Heart right ventricle (tissue), 16 donors: ENCODE results near the gene CNTN4. TPM values are rescaled to one million over a fixed set of nuclear protein-coding genes. Genes with fewer than 3 reads are reported as not detected.

ENCODE experiments used
- ATAC-seq, 8 donors: fragments of 200-7000 bp; cut with Tn5 transposase; one replicate each; pipeline ENCODE4 v1.9.1; 2020; ENCODE audit warnings: mild to moderate bottlenecking in 8 of 8, moderate library complexity in 8 of 8, moderate number of reproducible peaks in 1 of 8
- DNase-seq, 2 donors: peaks; one replicate each; pipeline ENCODE4 v3.0.0-alpha.2; 2020
- H3K27ac ChIP-seq, 10 donors: fragments of 200-600 bp; sonication (generic) in 2 of 10; one replicate each; pipeline versions ENCODE4 v1.5.0 to v1.8.0; 2020 to 2022; ENCODE audit warnings: mild to moderate bottlenecking in 3 of 10
- H3K27me3 ChIP-seq, 7 donors: fragments of 200-600 bp; one replicate each; pipeline ENCODE4 v1.8.0; 2021 to 2022; ENCODE audit warnings: mild to moderate bottlenecking in 2 of 7
- H3K36me3 ChIP-seq, 9 donors: fragments of 200-600 bp; sonication (generic) in 1 of 9; one replicate each; pipeline versions ENCODE4 v1.5.0 to v1.8.0; 2020 to 2022; ENCODE audit warnings: mild to moderate bottlenecking in 2 of 9
- H3K4me1 ChIP-seq, 9 donors: fragments of 200-600 bp; sonication (generic) in 1 of 9; one replicate each; pipeline versions ENCODE4 v1.5.0 to v1.8.0; 2020 to 2022; ENCODE audit warnings: mild to moderate bottlenecking in 4 of 9
- H3K4me3 ChIP-seq, 10 donors: fragments of 200-600 bp; sonication (generic) in 2 of 10; one replicate each; pipeline versions ENCODE4 v1.5.0 to v1.8.0; 2020 to 2022; ENCODE audit warnings: mild to moderate bottlenecking in 7 of 10, moderate library complexity in 2 of 10
- H3K9me3 ChIP-seq, 11 donors: fragments of 200-600 bp in 10 of 11; sonication (generic) in 2 of 11; one replicate each; pipeline versions ENCODE4 v1.5.0 to v1.8.0; 2013 to 2022; ENCODE audit warnings: mild to moderate bottlenecking in 2 of 11, control low read depth in 1 of 11, moderate library complexity in 1 of 11
- CTCF ChIP-seq, 9 donors: fragments of 200-600 bp; sonication (generic) in 2 of 9; IDR thresholded peaks; one replicate each; pipeline versions ENCODE4 v1.5.0 to v1.8.0; 2021 to 2022; ENCODE audit warnings: antibody characterized with exemption in 9 of 9, mild to moderate bottlenecking in 5 of 9, moderate library complexity in 1 of 9
- WGBS, 2 donors: extraction: QIAGEN DNeasy Blood & Tissue Kit; methylation state at CpG; one replicate each; pipeline ENCODE4 v1.1.7; 2013; ENCODE audit warnings: inconsistent platforms in 1 of 2; 5-methylcytosine and 5-hydroxymethylcytosine counted together
- intact Hi-C, 10 donors: fragments of 100-400 bp; cut with DNase I; formaldehyde crosslinking; loops; one replicate each; pipeline versions ENCODE4 v1.11.1 to v1.14.2; 2022
- polyA plus RNA-seq, 2 donors: library from polyadenylated mRNA; stranded (reverse); fragments of 200-250 nt; gene quantifications; one replicate each; pipeline ENCODE4 v1.2.3, GENCODE V29; 2013
- total RNA-seq, 10 donors: library from RNA; stranded (reverse); fragmentation: NEBNext Ultra II Directional in 3 of 10; extraction: Animal tissue kit (Norgen Biotek cat#: 25700) in 3 of 10; gene quantifications; one replicate each; pipeline versions ENCODE4 v1.2.1 to v1.2.4, GENCODE V29; 2021 to 2023
- donor health status: Arrhythmogenic right ventricular cardiomyopathy.
- donor health status: ischemic (EF 13 %, LVEDD 7.1; RV severe dilation, severe dysfunction).
- donor health status: healthy with polysubstance abuse.
- donor health status: DM: no; HTN: yes; CAD: no.
- donor health status: DM: no; HTN: no; CAD: no.
- donor health status: ischemic (EF 25% LVEDD 6.9; RV normal size, moderate dysfunction).
- donor health status: ischemic (EF 25% LVEDD 5.7; RV mildly dilated, moderate dysfunction).
- donor health status: healthy.
- donor health status: DM: yes; HTN: yes; CAD: no.
- donor health status: Ischemic cardiomyopathy.
- donor health status: ischemic (EF 35%, LVEDD 5.7; RV mildly dilated, moderate dysfunction).
- donor health status: nonischemic (EF 11% LVEDD 7.7; RV severe dilation, severe dysfunction).
- donor health status: DM: yes; HTN: yes; CAD: no.
- donor health status: PGD.
- donor health status: ischemic (EF 29% LVEDD 5.4; RV normal size, mild dysfunction).
- donor health status: nonischemic (EF 23%, LVEDD 6.1; RV moderate dilation, normal function).

The CNTN4 gene
- total and polyA plus RNA-seq, 12 donors, result 0.48 to 4.7 (median 2.5) TPM

- H3K36me3 ChIP-seq, result no peaks in the 10 kb centered on the region
- 73 to 78% methylated on average over 1 of the region's 1 CpG for WGBS, 2 donors
- H3K4me1 ChIP-seq, result no peaks in the 10 kb centered on the region
- ATAC-seq (no peak), DNase-seq (no peak)
- H3K27ac ChIP-seq, result no peak overlapping the region
- no peak for TF ChIP-seq CTCF (IDR thresholded peaks at IDR 0.05)
- intact Hi-C loops, result no loop called here
- no peaks in the 10 kb centered on the region for H3K9me3 ChIP-seq
- no peaks in the 10 kb centered on the region for H3K27me3 ChIP-seq
- no peak overlapping the region for H3K4me3 ChIP-seq
Measured at GRCh38 chr3:2792432-2792831, 693.8 kb downstream of the CNTN4 start.

GRCh38 chr3:2793987-2794386 lies 695.3 kb downstream of the CNTN4 start:
- no peak overlapping the region for H3K27ac ChIP-seq
- ATAC-seq (no peak), DNase-seq (no peak)
- no peaks in the 10 kb centered on the region for H3K36me3 ChIP-seq
- no peak for TF ChIP-seq CTCF (IDR thresholded peaks at IDR 0.05)
- H3K4me1 ChIP-seq, result no peaks in the 10 kb centered on the region
- peaks cover 0 to 4% (median 0%) of the 10 kb centered on the region in 11 donors for H3K9me3 ChIP-seq
- H3K27me3 ChIP-seq, result no peaks in the 10 kb centered on the region
- no peak overlapping the region for H3K4me3 ChIP-seq
- 72 to 77% methylated on average over 1 of the region's 1 CpG for WGBS, 2 donors
- intact Hi-C loops, result no loop called here

- 69 to 72% methylated on average over 7 of the region's 7 CpGs for WGBS, 2 donors
- TF ChIP-seq CTCF (IDR thresholded peaks at IDR 0.05), result no peak
- no peak for DNase-seq
- Histone ChIP-seq H3K4me3 (no peak overlapping the region), H3K27me3 (no peaks in the 10 kb centered on the region), H3K36me3 (no peaks in the 10 kb centered on the region), H3K9me3 (peaks cover 0 to 4% (median 0%) of the 10 kb centered on the region in 11 donors), H3K4me1 (no peaks in the 10 kb centered on the region), H3K27ac (no peak overlapping the region)
- ATAC-seq, result no peak
- intact Hi-C loops, result no loop called here
Measured at GRCh38 chr3:2802429-2802828, 703.8 kb downstream of the CNTN4 start.

GRCh38 chr3:2807514-2807913 lies 708.8 kb downstream of the CNTN4 start:
- intact Hi-C loops, result no loop called here

More at GRCh38 chr3:2807514-2807913, 708.8 kb downstream of the CNTN4 start:
- H3K27me3 ChIP-seq, result no peaks in the 10 kb centered on the region
- DNase-seq, result no peak
- 33 to 34% methylated on average over 1 of the region's 1 CpG for WGBS, 2 donors
- no peak overlapping the region for H3K27ac ChIP-seq
- TF ChIP-seq CTCF (IDR thresholded peaks at IDR 0.05), result no peak
- no peak overlapping the region for H3K4me3 ChIP-seq
- no peaks in the 10 kb centered on the region for H3K4me1 ChIP-seq
- H3K9me3 ChIP-seq, result no peaks in the 10 kb centered on the region
- ATAC-seq, result no peak
- H3K36me3 ChIP-seq, result no peaks in the 10 kb centered on the region
